ENCODE measurements around the gene NPFF.

DNA sequence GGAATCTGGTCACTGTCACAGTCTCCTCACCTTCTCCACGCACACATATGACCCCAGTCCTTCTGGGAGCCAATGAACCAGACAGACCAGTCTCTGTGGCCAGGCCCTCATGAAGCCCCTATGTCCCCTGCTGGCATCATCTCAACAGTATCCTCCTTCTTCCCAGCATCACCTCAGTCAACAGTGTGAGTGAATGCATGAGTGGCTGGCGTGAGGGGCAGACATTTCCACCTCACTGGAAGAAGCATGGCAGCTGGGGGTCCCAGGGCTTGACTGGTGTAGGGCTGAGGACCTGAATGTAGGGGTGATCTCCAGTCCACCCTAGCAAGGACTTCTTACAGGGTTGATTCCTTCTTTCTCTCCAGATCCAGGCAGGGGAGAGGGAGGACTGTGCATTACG is 9.8 kb downstream of the NPFF start:
- no peak for TF ChIP-seq MXI1 (IDR thresholded peaks at IDR 0.05; ENCODE audit: borderline replicate concordance, low read depth, low read length)
- TF ChIP-seq POLR2A (IDR thresholded peaks at IDR 0.05; ENCODE audit: insufficient read depth in 1 of 2, low read depth in 2 of 2, low read length in 2 of 2) = no peak
